Nephron progenitor cell (in vitro differentiated cells): ENCODE results near the gene COL27A1.

Experiments used
- DNase-seq: peaks from one replicate; pipeline ENCODE4 v3.0.0; 2021
- H3K27ac Mint-ChIP-seq: 2 replicates; pipeline ENCODE4 v1.8.0; 2021; ENCODE audit warnings: mild to moderate bottlenecking, moderate library complexity, mixed read lengths
- H3K27me3 Mint-ChIP-seq: 2 replicates; pipeline ENCODE4 v1.8.0; 2021; ENCODE audit warnings: mild to moderate bottlenecking, low read depth, mixed read lengths; ENCODE audit not compliant: poor library complexity
- H3K36me3 Mint-ChIP-seq: 2 replicates; pipeline ENCODE4 v1.8.0; 2021; ENCODE audit warnings: low read depth, mixed read lengths
- H3K4me1 Mint-ChIP-seq: 2 replicates; pipeline ENCODE4 v1.8.0; 2021; ENCODE audit warnings: mixed read lengths
- H3K4me3 Mint-ChIP-seq: 2 replicates; pipeline ENCODE4 v1.8.0; 2021; ENCODE audit warnings: mild to moderate bottlenecking, moderate library complexity, mixed read lengths
- H3K9me3 Mint-ChIP-seq: 2 replicates; pipeline ENCODE4 v1.8.0; 2021; ENCODE audit warnings: mild to moderate bottlenecking, moderate library complexity, mixed read lengths
- TF ChIP-seq, protein P1 (sequence below): fragments of 200-600 bp; sonication (generic); IDR thresholded peaks from 2 replicates; pipeline ENCODE4 v1.5.0; 2021; ENCODE audit warnings: antibody characterized with exemption

Gene COL27A1

DNA sequence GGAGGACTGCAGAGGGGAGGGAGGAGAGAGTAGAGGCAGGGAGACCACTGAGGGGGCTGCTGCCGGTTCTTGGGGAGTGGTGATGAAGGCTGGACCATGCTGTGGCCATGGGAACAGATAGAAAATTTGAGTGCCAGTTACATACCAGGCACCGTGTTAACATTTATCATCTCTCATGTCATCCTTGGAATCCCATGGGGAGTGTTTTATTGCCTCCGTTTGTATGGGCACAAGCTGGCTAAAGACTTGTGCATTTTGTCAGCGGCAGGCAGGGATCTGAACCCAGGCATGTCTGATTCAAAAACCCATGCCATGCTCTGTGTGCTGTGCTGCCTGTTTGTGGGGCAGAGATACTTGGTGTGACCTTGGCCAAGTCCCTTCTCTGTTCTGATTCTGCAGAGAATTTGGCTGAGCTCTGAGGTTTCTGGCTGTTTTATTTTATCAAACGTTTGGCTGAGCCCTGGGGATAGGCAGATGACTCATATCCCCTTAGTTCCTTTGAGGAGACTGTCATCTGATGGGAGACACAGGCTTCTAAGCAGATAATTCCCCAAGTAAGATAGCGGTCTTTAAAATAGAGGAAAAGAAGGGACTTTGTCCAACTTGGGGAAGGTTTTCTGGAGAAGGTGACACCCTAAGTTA is 22.2 kb downstream of the COL27A1 start:
- H3K36me3 Mint-ChIP-seq = peaks cover 4% of the 10 kb centered on the region
- no peak overlapping the region for H3K4me3 Mint-ChIP-seq
- no peak for DNase-seq
- peak overlapping the region; percentile 64 for H3K27ac Mint-ChIP-seq
- peaks cover 64% of the 10 kb centered on the region for H3K4me1 Mint-ChIP-seq
- peaks cover 7% of the 10 kb centered on the region for H3K27me3 Mint-ChIP-seq
- TF ChIP-seq, protein P1, sequence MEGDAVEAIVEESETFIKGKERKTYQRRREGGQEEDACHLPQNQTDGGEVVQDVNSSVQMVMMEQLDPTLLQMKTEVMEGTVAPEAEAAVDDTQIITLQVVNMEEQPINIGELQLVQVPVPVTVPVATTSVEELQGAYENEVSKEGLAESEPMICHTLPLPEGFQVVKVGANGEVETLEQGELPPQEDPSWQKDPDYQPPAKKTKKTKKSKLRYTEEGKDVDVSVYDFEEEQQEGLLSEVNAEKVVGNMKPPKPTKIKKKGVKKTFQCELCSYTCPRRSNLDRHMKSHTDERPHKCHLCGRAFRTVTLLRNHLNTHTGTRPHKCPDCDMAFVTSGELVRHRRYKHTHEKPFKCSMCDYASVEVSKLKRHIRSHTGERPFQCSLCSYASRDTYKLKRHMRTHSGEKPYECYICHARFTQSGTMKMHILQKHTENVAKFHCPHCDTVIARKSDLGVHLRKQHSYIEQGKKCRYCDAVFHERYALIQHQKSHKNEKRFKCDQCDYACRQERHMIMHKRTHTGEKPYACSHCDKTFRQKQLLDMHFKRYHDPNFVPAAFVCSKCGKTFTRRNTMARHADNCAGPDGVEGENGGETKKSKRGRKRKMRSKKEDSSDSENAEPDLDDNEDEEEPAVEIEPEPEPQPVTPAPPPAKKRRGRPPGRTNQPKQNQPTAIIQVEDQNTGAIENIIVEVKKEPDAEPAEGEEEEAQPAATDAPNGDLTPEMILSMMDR = no peak
- H3K9me3 Mint-ChIP-seq = no peaks in the 10 kb centered on the region

DNA sequence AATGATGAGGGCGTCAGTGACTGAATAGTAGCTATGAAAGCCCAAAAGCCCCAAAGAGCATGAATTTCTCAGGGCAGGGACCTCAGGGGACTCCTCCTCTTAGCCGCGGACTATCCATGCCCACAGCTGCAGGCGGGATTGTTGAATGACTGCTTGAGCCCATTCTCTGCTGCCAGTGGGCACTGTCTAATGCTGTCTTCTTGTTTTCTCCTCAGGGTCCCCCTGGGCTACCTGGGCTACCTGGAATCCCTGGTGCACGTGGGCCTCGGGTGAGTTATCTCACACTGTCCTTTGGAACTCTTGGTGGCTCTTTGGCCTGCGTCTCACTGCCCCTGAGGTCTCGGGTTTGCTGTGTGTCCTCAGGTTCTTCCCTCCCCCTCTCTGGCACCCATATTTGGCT is 22.7 kb downstream of the COL27A1 start:
- peaks cover 61% of the 10 kb centered on the region for H3K4me1 Mint-ChIP-seq
- no peak for DNase-seq

DNA sequence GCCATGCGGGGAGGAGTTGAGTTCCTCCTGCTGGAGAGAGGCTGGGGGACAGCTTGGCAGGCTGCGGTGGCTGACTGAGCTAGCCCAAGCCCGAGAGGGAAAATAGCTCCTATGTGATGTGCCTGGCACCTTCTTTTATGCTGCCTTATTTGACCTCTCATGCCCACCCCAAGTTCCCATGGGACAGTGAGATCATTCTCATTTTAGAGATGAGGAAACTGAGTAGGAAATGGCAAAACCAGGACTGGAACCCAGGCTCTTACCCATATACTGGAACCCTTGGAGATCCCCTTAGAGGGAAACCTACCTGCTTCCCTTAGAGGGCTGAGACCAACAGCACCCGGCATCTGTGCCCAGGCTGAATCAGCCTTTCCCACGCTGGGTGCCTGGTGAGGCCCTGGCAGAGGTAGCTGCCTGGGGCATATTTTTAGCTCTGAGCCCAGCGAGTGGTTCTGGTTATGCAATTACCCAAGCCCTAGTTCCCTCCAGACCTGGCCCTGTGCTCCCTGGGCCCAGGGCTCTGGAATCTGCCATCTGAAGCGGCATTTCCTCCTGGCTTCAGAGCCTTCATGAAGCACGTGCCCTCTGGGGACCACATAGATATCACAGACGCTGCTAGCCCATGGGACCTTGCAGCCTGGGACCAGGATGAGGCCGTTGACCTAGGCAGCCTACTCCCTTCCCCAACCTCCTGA is 23.6 kb downstream of the COL27A1 start:
- DNase-seq = no peak
- no peak overlapping the region for H3K4me3 Mint-ChIP-seq
- H3K4me1 Mint-ChIP-seq = peaks cover 53% of the 10 kb centered on the region
- H3K27ac Mint-ChIP-seq = no peak overlapping the region
- H3K9me3 Mint-ChIP-seq = no peaks in the 10 kb centered on the region
- peaks cover 5% of the 10 kb centered on the region for H3K27me3 Mint-ChIP-seq
- H3K36me3 Mint-ChIP-seq = peaks cover 4% of the 10 kb centered on the region
- TF ChIP-seq, protein P1 = no peak

More for the DNA sequence above, 22.7 kb downstream of the COL27A1 start:
- Mint-ChIP-seq H3K36me3 (peaks cover 4% of the 10 kb centered on the region), H3K4me3 (no peak overlapping the region), H3K27ac (no peak overlapping the region), H3K9me3 (no peaks in the 10 kb centered on the region), H3K27me3 (peaks cover 7% of the 10 kb centered on the region)
- TF ChIP-seq, protein P1 = no peak

DNA sequence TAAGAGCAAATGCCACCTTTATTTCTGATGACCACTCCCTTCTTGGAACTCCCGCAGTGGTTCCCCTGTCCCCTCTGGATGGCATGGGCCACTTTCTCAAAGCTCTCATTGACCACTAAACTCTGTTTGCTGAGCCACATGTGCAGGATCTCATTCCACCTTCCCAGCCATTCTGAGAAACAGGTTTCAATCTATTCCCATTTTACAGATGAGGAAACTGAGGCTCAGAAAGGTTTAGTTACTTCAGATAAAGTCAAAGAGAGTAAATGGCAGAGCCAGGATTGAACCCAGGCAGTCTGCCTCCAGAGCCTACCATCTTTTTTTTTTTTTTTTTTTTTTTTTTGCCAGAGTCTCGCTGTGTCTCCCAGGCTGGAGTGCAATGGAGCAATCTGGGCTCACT is 24.2 kb downstream of the COL27A1 start:
- TF ChIP-seq, protein P1 = no peak
- Mint-ChIP-seq H3K9me3 (no peaks in the 10 kb centered on the region), H3K36me3 (peaks cover 4% of the 10 kb centered on the region), H3K4me1 (peaks cover 46% of the 10 kb centered on the region), H3K4me3 (no peak overlapping the region), H3K27me3 (peaks cover 4% of the 10 kb centered on the region), H3K27ac (no peak overlapping the region)
- DNase-seq = no peak

DNA sequence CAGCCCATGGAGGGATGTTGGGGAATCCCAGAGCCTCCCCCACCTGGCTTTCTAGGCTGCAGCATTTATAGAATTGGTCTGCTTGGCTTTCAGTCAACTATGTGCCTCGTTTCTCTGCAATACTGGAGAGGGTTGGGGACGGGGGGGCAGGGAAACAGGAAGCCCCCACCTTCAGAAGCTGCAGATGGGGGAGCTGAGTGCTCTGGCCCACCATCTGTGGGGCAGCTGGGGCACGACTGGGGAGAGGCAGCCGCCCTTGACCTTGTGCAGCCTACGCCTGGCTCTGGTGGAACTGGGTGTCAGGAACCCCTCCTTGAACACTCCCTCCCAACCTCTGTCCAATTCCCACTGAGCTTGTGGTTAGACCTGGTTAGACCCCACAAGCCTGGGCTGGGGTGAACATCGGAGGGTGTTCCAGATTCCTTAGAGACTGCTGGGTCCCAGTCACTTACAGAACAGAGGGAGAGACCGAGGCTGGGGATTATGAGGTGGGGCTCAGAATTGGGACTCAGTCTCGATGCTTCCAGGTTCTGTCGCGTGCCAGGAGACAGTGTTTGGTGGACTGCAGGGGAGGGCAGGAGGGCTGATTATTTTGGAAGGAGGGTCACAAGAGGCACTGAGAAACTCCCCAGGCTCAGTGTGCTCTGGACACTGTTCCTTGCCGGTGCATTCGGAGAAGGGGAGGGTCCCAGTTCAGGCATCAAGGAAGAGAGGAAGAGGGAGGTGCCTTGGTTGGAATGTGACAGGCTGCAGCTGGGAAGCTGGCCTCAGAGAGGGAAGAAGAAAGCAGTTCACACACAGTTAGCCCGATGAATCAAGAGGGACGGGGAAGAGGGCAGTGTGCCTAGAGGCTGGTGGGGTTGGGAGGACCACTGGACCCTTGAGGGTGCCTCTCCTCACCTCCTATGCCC is 25.6 kb downstream of the COL27A1 start:
- H3K4me3 Mint-ChIP-seq = peak overlapping the region; percentile 32
- peak; percentile 48 for DNase-seq
- TF ChIP-seq, protein P1 = no peak
- peak overlapping the region; percentile 64 for H3K27ac Mint-ChIP-seq
- H3K36me3 Mint-ChIP-seq = peaks cover 4% of the 10 kb centered on the region
- no peaks in the 10 kb centered on the region for H3K9me3 Mint-ChIP-seq
- H3K4me1 Mint-ChIP-seq = peaks cover 40% of the 10 kb centered on the region
- peaks cover 4% of the 10 kb centered on the region for H3K27me3 Mint-ChIP-seq
